Panc1 (cell line): ENCODE data around the gene SPECC1. TPM values are rescaled to one million over a fixed set of nuclear protein-coding genes. Genes with fewer than 3 reads are reported as not detected.
A peak's percentile ranks its signal among the peaks of the same experiment; 100 is the strongest.

Experiments
- ATAC-seq: fragments of 200-7000 bp; cut with Tn5 transposase; 2 replicates; pipeline ENCODE4 v1.9.1; 2020; ENCODE audit warnings: mild to moderate bottlenecking, moderate library complexity
- BruUV-seq: library from RNA; stranded (reverse); fragments of 400-500 nt; replicated peaks from 2 replicates; lab custom pipeline; 2021; lab: Mats Ljungman, UMichigan
- CTCF ChIA-PET: fragments of 300-600 bp; sonication (Branson Sonifier 250); formaldehyde crosslinking; loops from one replicate; lab custom pipeline; 2022; ENCODE audit warnings: antibody characterized with exemption; lab: Charles Lee
- POLR2A ChIA-PET: fragments of 300-600 bp; sonication (Branson Sonifier 250); formaldehyde crosslinking; loops from one replicate; lab custom pipeline; 2022; ENCODE audit warnings: antibody characterized with exemption; lab: Charles Lee
- DNase-seq: peaks from one replicate; pipeline ENCODE4 v3.0.0-alpha.2; 2010; ENCODE audit warnings: low read depth, low spot score
- H3K27ac ChIP-seq: 2 replicates; pipeline ENCODE4 v1.5.1; 2011; ENCODE audit warnings: mild to moderate bottlenecking, low read length, inconsistent platforms
- H3K27me3 ChIP-seq: fragments of 200-500 bp; sonication (Bioruptor generic); 2 replicates; pipeline ENCODE4 v1.6.0; 2014; ENCODE audit warnings: low read length, inconsistent platforms; ENCODE audit not compliant: control insufficient read depth, insufficient read depth
- H3K36me3 ChIP-seq: fragments of 200-500 bp; sonication (Bioruptor generic); 2 replicates; pipeline ENCODE4 v1.5.1; 2014; ENCODE audit warnings: inconsistent platforms, mild to moderate bottlenecking, low read length, moderate library complexity; ENCODE audit not compliant: control insufficient read depth, insufficient read depth
- H3K4me1 ChIP-seq: 2 replicates; pipeline ENCODE4 v1.5.1; 2011; ENCODE audit warnings: inconsistent platforms, mild to moderate bottlenecking, low read length, moderate library complexity; ENCODE audit not compliant: control insufficient read depth, insufficient read depth
- H3K4me3 ChIP-seq, 2 experiments: 2 replicates each; pipeline ENCODE4 v1.5.1; 2011 to 2012; ENCODE audit warnings: low read depth in 2 of 2, low read length in 2 of 2, mild to moderate bottlenecking in 2 of 2, inconsistent platforms in 1 of 2, moderate library complexity in 1 of 2
- H3K9me3 ChIP-seq: fragments of 200-500 bp; sonication (Bioruptor generic); 2 replicates; pipeline ENCODE4 v1.5.1; 2014; ENCODE audit warnings: low read depth, mild to moderate bottlenecking, inconsistent platforms, low read length, moderate library complexity; ENCODE audit not compliant: control insufficient read depth, insufficient read depth
- POLR2AphosphoS5 ChIP-seq: IDR thresholded peaks from 2 replicates; pipeline ENCODE4 v1.6.1; 2012; ENCODE audit warnings: mild to moderate bottlenecking, low read depth, low read length, moderate library complexity
- REST ChIP-seq, 2 experiments: IDR thresholded peaks; 2 replicates each; pipeline ENCODE4 v1.6.1; 2011 to 2012; ENCODE audit warnings: low read depth in 2 of 2, control low read depth in 1 of 2, low read length in 1 of 2, mild to moderate bottlenecking in 1 of 2, moderate library complexity in 1 of 2; ENCODE audit not compliant: insufficient read depth in 1 of 2
- SIN3A ChIP-seq: IDR thresholded peaks from 2 replicates; pipeline ENCODE4 v1.6.1; 2012; ENCODE audit warnings: low read depth, mild to moderate bottlenecking, low read length, moderate library complexity, borderline replicate concordance; ENCODE audit not compliant: insufficient read depth
- TCF7L2 ChIP-seq: IDR thresholded peaks from 2 replicates; pipeline ENCODE4 v1.6.1; 2011; ENCODE audit warnings: mild to moderate bottlenecking, low read depth, low read length, inconsistent platforms
- in situ Hi-C: cut with HindIII; loops from 2 replicates; pipeline ENCODE4 v1.10.0; 2016; ENCODE audit warnings: low sequenced_read_pairs, low pct_unique_long_range_greater_than_20kb
- intact Hi-C: fragments of 100-400 bp; cut with micrococcal nuclease; formaldehyde crosslinking; loops from one replicate; pipeline ENCODE4 v1.10.0; 2022; ENCODE audit not compliant: unreplicated experiment
- total RNA-seq: library from RNA; stranded (reverse); gene quantifications from one replicate; pipeline ENCODE4 v1.2.1, GENCODE V29; 2021; ENCODE audit not compliant: unreplicated experiment
- TF ChIP-seq, protein P1 (sequence below): fragments of 450-650 bp; IDR thresholded peaks from 2 replicates; pipeline ENCODE4 v1.5.1; 2017; ENCODE audit warnings: mild to moderate bottlenecking

Gene SPECC1
- total RNA-seq, 1 experiment from 2014 or later, result 80.8 TPM

GRCh38 chr17:20095336-20096080, 86.3 kb downstream of the SPECC1 start:
- Histone ChIP-seq H3K4me1 (peaks cover 51% of the 10 kb centered on the region), H3K4me3 (peak overlapping the region in 1 of 2 experiments; percentile 32; a peak in 2 of 4 replicates), H3K9me3 (no peaks in the 10 kb centered on the region), H3K27me3 (no peaks in the 10 kb centered on the region), H3K27ac (peak overlapping the region; percentile 85), H3K36me3 (no peaks in the 10 kb centered on the region)
- in situ Hi-C loops (no loop called here), intact Hi-C loops (no loop called here)
- DNase-seq, result no peak
- ChIA-PET CTCF (interaction anchor here (1.0 kb wide), 1 partner anchor 103 kb away, joined by 5 read pairs; no protein-coding TSS in a partner anchor), POLR2A (no interaction called here)
- BruUV-seq, result no TSS peak
- TF ChIP-seq, protein P1, sequence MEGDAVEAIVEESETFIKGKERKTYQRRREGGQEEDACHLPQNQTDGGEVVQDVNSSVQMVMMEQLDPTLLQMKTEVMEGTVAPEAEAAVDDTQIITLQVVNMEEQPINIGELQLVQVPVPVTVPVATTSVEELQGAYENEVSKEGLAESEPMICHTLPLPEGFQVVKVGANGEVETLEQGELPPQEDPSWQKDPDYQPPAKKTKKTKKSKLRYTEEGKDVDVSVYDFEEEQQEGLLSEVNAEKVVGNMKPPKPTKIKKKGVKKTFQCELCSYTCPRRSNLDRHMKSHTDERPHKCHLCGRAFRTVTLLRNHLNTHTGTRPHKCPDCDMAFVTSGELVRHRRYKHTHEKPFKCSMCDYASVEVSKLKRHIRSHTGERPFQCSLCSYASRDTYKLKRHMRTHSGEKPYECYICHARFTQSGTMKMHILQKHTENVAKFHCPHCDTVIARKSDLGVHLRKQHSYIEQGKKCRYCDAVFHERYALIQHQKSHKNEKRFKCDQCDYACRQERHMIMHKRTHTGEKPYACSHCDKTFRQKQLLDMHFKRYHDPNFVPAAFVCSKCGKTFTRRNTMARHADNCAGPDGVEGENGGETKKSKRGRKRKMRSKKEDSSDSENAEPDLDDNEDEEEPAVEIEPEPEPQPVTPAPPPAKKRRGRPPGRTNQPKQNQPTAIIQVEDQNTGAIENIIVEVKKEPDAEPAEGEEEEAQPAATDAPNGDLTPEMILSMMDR, result peak; percentile 75
- TF ChIP-seq REST (IDR thresholded peaks at IDR 0.05; ENCODE audit: insufficient read depth in 1 of 2, low read depth in 2 of 2, low read length in 1 of 2), result no peak
- TF ChIP-seq POLR2AphosphoS5, result no peak
- ATAC-seq, result peak; percentile 92

- POLR2A ChIA-PET, result no interaction called here
- intact Hi-C loops, result no loop called here
Measured at GRCh38 chr17:20096430-20096829, 87.3 kb downstream of the SPECC1 start.

More at GRCh38 chr17:20096430-20096829, 87.3 kb downstream of the SPECC1 start:
- Histone ChIP-seq H3K9me3 (no peaks in the 10 kb centered on the region), H3K27me3 (no peaks in the 10 kb centered on the region), H3K27ac (peak overlapping the region; percentile 85), H3K36me3 (no peaks in the 10 kb centered on the region), H3K4me1 (peaks cover 42% of the 10 kb centered on the region), H3K4me3 (no peak overlapping the region)
- BruUV-seq, result no TSS peak
- CTCF ChIA-PET, result no interaction called here
- in situ Hi-C loops, result no loop called here
- TF ChIP-seq TCF7L2 (no peak), SIN3A (no peak), POLR2AphosphoS5 (no peak), REST (IDR thresholded peaks at IDR 0.05; ENCODE audit: insufficient read depth in 1 of 2, low read depth in 2 of 2, low read length in 1 of 2) (no peak)
- TF ChIP-seq, protein P1, result no peak
- DNase-seq (no peak), ATAC-seq (no peak)
